GM18511 (cell line): Measurements from ENCODE around the gene ARHGAP30.

Experiments
- ATAC-seq: cut with Tn5 transposase; IDR thresholded peaks from one replicate; pipeline ENCODE4 v1.9.1; 2021; ENCODE audit warnings: mild to moderate bottlenecking, moderate library complexity; ENCODE audit not compliant: unreplicated experiment

Gene ARHGAP30

GRCh38 chr1:161091796-161092507 lies 22.3 kb upstream of the ARHGAP30 start:
- ATAC-seq, result no peak

DNA sequence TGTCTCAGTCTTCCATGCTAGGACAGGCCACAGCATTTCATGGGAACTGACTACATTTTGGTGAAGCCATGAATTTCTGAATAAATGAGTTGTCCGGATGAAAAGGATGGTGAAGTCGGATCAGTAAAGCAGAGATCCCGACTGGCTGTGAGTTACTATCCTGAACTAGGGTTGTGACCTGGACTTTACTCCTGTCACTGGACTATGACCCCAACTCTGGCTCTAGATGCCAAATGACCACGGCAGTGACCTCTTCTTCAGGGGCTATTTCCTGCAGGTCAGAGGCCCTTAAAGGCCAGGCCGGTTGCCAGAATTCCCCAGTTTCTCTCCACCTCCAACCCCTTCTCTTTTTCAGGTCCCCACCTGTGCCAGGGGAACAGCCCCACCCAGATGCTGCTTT lies 21.4 kb upstream of the ARHGAP30 start:
- no peak for ATAC-seq

DNA sequence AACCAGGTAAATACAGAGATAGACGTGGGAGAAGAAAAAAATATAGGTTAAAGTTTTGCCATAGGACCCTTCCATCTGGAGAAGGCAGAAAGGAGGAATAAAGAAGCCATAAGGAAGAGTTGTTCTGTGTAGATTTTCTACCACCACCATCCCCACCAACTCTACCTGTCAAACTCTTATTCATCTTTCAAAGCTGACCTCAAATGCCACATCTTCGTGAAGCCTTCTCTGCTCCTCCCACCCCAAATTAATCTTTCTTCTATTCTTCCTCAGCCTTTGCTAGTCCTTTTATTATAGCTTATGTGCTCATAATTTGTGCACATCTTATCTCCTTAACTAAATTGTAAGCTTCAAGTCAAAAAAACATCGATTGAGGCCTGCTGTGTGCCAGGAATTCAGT lies 20.9 kb upstream of the ARHGAP30 start:
- ATAC-seq, result no peak

GRCh38 chr1:161089938-161090337 lies 20.2 kb upstream of the ARHGAP30 start:
- no peak for ATAC-seq

DNA sequence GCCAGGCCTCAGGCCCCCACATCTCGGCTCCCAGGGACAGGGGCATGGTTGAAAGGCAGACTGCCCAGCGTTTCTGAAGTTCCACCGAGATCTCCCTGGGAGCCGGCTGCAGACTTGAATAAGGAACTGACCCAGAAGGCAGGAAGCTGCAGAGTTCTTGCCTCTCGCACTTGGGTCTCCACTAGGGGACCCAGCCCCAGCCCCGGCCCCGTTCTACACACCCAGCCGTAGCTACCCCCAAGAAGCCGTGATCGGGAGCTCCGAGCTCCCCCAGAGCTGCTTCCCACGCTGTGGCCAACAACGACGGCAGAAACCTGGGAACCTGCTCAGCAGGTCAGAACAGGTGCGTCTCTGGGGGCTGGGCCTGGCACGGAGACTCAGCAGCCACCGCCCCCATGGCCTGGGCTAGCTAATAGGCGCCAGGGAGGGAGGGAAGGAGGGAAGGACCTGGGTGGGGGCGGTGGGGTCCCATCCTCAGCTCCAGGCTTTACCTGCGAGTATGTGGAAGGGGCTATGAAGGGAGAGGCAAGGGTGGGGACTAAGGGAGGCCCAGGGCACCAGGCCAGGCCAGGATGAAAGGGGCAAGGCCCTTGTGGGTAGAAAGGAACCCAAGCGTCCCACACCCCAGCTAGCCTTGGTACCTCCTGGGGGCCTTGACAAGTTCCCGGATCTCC lies 19.7 kb upstream of the ARHGAP30 start, which contains the start of gene NECTIN4:
Gene NECTIN4 (minus strand): TSS at position 308 of the 674 bp plus-strand sequence. CDS start 262 bp downstream, at position 46.
- no peak for ATAC-seq

DNA sequence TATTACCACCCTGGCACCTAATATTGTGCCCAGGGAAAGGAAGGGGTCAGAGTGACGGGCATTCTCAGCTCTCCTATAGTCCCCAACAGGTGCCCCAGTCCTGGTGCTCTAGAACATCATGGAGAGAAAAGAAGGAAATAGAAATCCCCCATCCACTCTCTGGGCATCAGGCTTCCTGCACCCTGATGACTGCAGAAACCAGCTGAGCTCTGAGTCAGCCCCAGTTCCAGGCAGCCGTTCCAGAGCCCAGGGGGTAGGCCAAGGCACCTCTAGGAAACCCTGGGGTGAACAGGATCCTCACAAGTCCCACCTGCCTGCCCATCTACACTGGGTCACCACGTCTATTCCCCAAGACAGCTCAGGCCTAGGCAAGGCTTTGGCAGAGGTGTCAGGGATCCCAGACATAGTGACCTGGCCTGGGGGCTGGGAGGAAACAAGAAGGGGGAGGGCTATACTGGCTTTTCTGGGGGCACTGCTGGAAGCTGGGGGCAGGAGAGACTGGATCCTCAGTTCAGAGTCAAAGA lies 19.0 kb upstream of the ARHGAP30 start:
- ATAC-seq, result no peak

GRCh38 chr1:161086457-161086856 lies 16.8 kb upstream of the ARHGAP30 start:
- no peak for ATAC-seq

DNA sequence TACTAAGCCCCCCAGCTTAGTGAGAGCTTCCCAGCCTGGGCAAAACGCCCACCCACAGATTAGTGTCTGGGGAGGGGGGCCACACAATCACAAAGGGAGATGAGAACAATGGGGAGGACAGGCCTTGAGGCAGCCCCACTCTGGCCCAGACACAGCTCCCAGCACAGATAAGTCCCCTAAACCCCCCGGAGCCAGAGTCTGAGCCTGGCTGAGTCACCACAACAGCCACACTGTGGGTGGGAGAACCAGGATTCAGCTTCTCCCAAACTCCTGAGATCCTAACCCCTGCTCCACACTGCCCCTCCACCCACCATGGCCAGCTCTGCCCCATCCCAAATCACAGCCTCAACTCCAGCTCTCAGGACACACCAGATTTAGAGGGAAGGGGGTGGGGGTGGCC lies 15.5 kb upstream of the ARHGAP30 start:
- ATAC-seq, result no peak

GRCh38 chr1:161084597-161084988 lies 14.9 kb upstream of the ARHGAP30 start:
- ATAC-seq, result no peak

GRCh38 chr1:161083748-161084596 lies 14.3 kb upstream of the ARHGAP30 start:
- ATAC-seq, result no peak

DNA sequence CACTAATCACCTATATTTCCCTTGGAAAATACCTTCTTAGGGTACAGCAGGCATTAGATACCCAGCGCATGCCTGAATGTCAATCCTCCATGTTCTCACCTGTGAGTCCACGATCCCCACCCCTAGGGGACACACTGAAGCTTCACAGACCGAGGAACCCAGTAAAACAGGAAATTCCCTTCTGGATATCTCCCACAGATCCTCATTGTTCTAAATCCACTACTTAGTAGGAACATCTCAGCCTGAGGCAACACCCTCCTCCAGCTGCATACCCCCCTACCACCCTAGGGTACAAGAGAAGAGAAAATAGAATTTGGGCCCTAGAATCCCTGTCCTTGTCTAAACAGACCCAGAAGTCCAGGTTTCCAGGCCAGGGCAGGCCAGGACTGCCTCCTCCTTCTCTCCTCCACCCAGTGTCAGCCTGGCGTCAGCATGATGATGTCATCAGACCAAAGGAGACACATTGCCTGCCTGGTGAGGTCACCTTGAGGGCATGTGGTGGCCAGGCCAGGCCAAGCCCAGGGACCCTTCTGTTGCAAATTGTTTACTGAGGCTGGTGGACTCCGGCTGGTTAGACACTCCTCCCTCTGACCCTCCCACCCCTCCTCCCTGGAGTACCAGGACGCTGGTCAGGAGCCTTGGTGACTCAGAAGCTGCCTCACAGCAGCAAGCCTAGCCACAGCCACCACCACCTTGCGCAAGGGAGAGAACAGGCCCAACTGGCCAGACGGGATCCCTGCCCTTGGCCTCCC lies 13.5 kb upstream of the ARHGAP30 start:
- ATAC-seq, result no peak

DNA sequence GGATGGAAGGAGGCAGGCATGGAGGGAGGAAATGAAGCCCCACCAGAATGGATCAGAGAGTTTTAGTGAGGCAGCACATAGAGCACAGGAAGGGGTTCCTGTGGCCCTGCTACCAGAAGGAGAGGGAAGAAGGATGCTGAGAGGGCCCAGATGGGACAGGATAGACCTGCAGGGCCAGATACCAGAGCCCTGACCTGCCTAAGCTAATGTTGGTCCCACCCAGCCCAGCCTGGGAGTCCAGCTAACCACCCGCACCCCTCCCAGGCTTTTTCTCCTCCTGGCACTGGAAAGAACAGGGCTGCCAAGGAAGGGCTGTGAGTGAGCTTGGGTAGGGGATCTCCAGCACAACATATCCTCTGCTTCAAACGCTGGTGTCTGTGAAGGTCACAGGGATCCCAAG lies 12.8 kb upstream of the ARHGAP30 start:
- ATAC-seq, result no peak

DNA sequence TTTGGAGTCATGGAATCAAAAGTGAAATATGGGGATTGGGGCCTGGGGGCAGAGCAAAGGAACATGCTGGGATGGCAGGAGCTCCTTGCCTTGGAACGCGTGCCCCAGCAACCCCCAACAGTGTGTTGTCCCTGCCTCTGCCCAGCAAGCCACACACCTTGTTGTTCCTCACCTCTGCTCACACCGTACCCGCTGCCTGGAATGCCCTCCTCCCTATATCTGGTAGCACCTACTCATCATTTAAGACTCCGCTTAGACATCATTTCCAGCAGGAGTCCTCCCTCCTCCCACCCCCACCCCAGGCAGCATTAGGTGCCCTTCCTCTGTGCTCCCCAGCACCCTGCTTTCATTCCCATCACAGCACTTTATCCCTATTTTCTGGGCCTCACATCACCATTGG lies 11.8 kb upstream of the ARHGAP30 start:
- ATAC-seq, result no peak

GRCh38 chr1:161080441-161081405 lies 11.0 kb upstream of the ARHGAP30 start:
- ATAC-seq, result no peak

- ATAC-seq, result no peak
These were observed 9.9 kb upstream of the ARHGAP30 start for GRCh38 chr1:161079436-161080110.

- no peak for ATAC-seq
These were observed 7.7 kb upstream of the ARHGAP30 start for GRCh38 chr1:161077426-161077825.

- ATAC-seq, result no peak
These were observed 6.7 kb upstream of the ARHGAP30 start for GRCh38 chr1:161076410-161076809.

DNA sequence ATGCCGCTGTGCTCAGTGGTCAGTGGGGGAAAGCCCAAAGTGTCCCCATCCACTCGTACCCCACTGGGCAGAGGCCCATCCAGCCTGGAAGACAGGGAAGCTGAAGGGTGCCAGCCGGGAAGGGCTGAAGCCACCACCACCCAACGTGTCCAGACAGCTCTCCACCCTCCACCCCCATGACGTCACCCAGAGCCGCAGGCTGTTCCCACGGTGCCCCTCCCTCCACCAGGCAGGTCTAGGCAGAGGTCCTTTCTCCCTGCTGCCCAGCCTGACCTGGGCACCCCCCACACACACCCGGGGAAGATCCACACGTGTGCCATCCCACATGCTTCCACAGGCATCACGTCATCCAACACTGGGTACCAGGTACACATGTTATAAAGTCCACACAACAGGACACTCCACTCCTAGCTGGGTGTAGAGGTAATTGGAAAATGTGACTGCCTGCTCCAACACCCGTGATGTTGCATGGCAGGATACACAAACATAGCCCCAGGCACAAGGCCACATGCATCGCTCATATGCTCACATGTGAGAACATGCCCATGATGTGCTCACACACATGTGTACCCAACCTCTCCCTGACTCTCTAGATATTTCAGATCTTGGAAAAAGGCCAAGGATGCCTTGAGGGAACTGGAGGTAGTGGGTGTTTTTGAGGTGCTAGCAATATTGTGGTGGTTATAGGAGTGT lies 5.1 kb upstream of the ARHGAP30 start:
- no peak for ATAC-seq
